HG02678 (cell line): Measurements from ENCODE around the gene ITPR2.
A peak's percentile ranks its signal among the peaks of the same experiment; 100 is the strongest.
"Not testable (repeated sequence)": the region's sequence is repeated elsewhere in the genome, so short reads cannot be mapped to it uniquely, and the experiment has no call there.

ENCODE experiments used
- ATAC-seq: cut with Tn5 transposase; IDR thresholded peaks from one replicate; pipeline ENCODE4 v1.9.1; 2021; ENCODE audit warnings: mild to moderate bottlenecking, moderate library complexity; ENCODE audit not compliant: unreplicated experiment

ITPR2 gene

GRCh38 chr12:26331136-26331535, 501.9 kb downstream of the ITPR2 start:
- ATAC-seq: no peak

- ATAC-seq: peak; percentile 61
Observed at GRCh38 chr12:26327975-26328644, 504.9 kb downstream of the ITPR2 start.

GRCh38 chr12:26323673-26324072, 509.3 kb downstream of the ITPR2 start:
- ATAC-seq: no peak

- ATAC-seq: no peak
Observed at GRCh38 chr12:26319511-26319910, 513.5 kb downstream of the ITPR2 start.

GRCh38 chr12:26318661-26319068, 514.3 kb downstream of the ITPR2 start:
- peak; percentile 93 for ATAC-seq

GRCh38 chr12:26317942-26318575, 514.9 kb downstream of the ITPR2 start:
- ATAC-seq: peak; percentile 60

GRCh38 chr12:26314103-26314502, 518.9 kb downstream of the ITPR2 start:
- ATAC-seq: not testable (repeated sequence)

GRCh38 chr12:26310489-26310888, 522.5 kb downstream of the ITPR2 start:
- ATAC-seq: not testable (repeated sequence)

- ATAC-seq: no peak
Observed at GRCh38 chr12:26309634-26310033, 523.4 kb downstream of the ITPR2 start.

- ATAC-seq: no peak
Observed at GRCh38 chr12:26304273-26304672, 528.7 kb downstream of the ITPR2 start.

- ATAC-seq: no peak
Observed at GRCh38 chr12:26303418-26303817, 529.6 kb downstream of the ITPR2 start.

- no peak for ATAC-seq
Observed at GRCh38 chr12:26302776-26303175, 530.2 kb downstream of the ITPR2 start.

- no peak for ATAC-seq
Observed at GRCh38 chr12:26299751-26300150, 533.2 kb downstream of the ITPR2 start.

- peak; percentile 98 for ATAC-seq
Observed at GRCh38 chr12:26298785-26299621, 534.0 kb downstream of the ITPR2 start.

GRCh38 chr12:26297396-26298070, 535.5 kb downstream of the ITPR2 start:
- ATAC-seq: no peak

- no peak for ATAC-seq
Observed at GRCh38 chr12:26295001-26295400, 538.0 kb downstream of the ITPR2 start.

- ATAC-seq: no peak
Observed at GRCh38 chr12:26293612-26294011, 539.4 kb downstream of the ITPR2 start.

GRCh38 chr12:26292596-26292995, 540.4 kb downstream of the ITPR2 start:
- no peak for ATAC-seq

GRCh38 chr12:26290565-26290964, 542.4 kb downstream of the ITPR2 start:
- ATAC-seq: no peak

- peak; percentile 56 for ATAC-seq
Observed at GRCh38 chr12:26287671-26288381, 545.2 kb downstream of the ITPR2 start.
